NCI-H82 (cell line): ENCODE results near the gene DDX1.
A peak's percentile ranks its signal among the peaks of the same experiment; 100 is the strongest.

Source experiments
- DNase-seq: peaks from one replicate; lab custom pipeline; 2025; lab: John Stamatoyannopoulos, UW

The DDX1 gene

GRCh38 chr2:15630121-15630977, 38.7 kb downstream of the DDX1 start:
- DNase-seq: no peak

GRCh38 chr2:15630978-15631719, 39.5 kb downstream of the DDX1 start:
- no peak for DNase-seq

DNA sequence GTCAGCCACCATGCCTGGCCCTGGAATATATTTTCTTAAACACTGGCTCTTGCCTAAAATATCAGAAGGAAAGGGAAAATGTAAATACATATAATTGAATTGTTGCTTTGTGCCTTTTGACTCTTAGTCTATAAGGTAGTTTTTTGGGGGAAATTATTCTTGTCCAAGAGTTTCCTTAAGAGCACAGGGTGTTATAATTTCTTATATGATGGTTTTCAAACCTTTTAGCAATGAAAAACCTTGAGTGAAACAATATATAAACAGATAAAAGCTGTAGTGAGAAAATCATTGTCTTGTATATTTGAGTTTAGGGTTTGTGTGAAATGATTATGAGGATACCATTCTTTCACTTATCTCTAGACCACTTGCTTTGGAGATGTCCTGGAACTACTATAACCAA, 40.2 kb downstream of the DDX1 start:
- DNase-seq: no peak

DNA sequence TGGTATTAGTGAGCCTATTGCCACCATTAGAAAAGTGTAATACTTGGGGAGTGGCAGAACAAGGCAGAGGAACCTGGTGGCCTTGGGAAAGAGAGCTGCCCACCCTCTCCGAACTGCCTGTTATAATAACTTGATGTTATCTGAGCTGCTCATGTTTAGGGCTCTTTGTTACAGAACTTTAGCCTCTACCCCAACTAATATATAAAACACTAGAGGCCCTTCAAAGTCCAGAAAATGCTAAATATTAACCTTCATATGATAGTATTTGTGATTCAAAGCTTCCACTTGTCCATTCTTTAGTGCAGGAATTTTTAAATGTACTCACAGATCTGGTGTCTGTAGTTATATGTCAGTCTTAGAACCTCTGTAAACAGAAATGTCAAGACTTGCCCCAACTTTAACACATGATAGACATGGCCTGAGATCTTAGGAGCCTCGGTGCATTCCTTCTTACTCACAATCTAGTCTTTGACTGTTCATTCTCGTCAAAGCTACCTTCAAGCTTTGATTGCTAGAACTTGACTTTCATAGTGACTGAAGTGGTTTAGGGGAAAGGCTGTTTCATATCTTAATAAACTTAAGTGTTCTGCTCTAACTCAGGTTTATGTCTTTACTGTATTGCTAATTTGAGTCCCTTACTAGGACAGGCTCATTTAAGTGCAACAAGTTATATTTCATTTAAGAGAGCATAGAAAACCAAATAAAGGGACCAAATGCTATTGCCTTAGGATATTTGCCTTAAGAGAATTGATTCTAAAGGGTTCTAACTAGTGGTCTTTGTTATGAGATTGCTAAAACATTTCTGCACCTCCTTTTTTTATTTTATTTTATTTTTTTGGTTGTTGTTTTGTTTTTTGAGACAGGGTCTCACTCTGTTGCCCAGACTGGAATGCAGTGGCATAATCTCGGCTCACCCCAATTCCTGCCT, 41.6 kb downstream of the DDX1 start:
- DNase-seq: no peak

GRCh38 chr2:15633971-15634346, 42.3 kb downstream of the DDX1 start:
- no peak for DNase-seq

DNA sequence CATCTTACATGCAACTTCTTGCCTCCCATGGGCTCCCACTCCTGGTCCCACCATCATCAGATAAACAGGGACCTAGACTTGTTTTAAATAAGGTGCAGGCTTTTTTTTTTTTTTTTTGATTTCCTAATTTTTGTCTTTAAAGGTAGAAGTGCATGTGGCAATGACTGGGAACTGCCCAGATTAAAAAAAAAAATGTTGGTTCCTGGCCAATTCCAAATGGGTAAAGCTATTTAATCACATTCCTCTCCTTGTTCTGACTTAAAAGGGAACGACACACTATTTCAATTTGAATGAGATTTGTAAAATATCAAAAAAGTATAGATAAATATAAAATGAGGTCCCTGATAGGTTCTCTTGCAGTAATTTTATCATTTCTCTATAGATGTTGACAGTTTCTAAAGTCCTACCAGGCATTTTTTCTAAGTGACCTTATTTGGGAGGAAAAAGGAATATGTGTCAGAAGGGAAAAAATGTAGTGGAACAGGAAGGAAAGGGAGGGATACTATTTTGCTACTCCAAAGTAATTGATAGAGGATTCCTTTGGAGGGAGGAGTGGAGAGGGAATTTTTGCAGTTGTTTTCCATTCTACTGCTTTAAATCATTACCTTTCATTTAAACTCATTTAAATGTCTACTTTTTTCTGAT, 43.3 kb downstream of the DDX1 start:
- DNase-seq: no peak

GRCh38 chr2:15636972-15637785, 45.5 kb downstream of the DDX1 start:
- DNase-seq: peak; percentile 76

DNA sequence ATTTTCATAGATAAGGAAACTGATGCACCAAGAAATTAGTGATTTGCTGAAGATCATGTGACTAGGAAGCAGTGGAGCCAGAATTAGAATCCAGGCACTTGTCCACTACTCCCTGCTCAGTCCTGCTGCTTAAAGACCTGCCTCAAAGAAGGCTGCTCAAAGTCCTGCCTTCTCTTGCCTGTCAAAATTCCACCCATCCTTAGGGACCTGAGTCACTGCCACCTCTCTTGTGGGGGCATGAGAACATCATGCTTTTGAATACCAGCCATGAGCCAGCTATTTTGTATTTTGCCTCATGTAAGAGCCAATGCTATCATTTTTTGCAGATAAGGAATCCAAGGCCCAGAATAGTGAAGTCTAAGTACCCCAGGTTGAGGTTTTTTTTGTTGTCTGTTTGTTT, 47.1 kb downstream of the DDX1 start:
- DNase-seq: no peak

DNA sequence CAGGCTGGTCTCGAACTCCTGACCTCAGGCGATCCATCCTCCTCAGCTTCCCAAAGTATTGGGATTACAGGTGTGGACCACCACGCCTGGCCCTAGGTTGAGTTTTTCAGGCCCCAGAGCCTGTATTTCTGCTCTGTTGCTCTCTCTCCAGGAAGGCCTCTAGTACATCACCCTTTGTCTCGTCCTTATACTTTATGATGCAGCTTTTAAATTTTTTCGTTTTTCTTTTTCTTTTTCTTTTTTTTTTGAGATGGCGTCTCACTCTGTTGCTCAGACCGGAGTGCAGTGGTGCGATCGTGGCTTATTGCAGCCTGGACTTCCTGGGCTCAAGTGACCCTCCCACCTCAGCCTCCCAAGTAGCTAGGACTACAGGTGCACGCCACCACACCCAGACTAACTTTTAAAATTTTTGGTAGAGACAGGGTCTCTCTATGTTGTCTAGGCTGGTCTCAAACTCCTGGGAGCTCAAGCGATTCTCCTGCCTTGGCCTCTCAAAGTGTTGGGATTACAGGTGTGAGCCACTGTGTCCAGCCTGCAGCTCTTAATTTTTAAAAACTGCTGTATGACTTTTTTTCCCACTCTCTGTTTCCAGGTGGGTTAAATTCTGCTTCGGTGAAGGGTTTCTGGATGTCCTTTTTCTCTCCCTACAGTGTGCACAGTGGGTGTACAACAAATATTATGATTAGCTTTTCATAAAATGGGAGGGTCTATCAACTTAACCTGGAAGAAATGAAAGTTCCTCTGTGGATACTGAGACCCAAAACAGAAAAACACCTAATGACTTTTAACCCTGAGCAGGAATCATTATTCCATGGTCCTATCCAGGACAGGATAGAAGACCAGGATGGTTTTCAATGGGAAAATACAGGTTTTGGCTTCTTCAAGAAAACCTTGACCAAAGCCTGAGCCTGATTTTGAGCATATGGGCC, 47.9 kb downstream of the DDX1 start:
- no peak for DNase-seq

DNA sequence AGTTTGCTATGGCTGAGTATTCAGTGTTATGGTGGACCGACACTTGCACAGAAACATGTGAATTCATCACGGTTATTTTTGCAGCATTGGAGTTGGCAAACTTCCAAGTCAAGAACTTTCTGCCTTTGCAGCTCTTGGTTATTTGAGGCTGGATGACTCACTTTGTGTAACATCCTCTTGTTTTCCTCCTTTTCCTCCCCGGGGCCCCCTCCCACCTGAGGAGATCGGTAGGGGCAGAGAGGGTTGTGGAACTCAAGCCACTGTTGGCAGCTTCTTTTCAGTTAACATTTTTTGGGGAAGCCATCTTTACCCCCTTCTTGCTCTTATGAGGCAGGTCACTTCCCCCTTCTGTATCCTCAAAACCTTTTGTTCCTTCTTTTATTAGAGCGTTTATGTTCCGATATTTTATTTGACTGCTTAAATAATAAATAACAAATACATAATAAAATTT, 48.6 kb downstream of the DDX1 start:
- DNase-seq: no peak

DNA sequence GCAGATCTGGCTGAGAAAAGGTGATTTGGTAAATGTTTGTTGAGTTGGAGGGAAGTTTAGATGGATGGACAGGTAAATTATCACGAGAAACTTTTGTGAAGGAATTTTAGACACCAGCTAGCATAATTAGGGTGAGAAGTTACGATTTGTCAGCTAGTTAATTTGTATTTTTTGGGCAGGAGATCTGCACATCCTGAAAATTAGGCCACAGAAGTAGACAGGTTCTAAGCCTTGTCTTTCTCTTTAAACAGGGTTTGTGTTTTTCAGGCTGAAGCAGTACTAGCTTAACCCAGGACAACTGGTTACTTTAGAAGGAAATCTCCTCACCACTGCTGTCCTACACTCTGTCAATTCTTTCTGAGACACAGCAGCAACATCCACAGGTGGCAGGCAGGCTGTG, 49.1 kb downstream of the DDX1 start:
- no peak for DNase-seq

DNA sequence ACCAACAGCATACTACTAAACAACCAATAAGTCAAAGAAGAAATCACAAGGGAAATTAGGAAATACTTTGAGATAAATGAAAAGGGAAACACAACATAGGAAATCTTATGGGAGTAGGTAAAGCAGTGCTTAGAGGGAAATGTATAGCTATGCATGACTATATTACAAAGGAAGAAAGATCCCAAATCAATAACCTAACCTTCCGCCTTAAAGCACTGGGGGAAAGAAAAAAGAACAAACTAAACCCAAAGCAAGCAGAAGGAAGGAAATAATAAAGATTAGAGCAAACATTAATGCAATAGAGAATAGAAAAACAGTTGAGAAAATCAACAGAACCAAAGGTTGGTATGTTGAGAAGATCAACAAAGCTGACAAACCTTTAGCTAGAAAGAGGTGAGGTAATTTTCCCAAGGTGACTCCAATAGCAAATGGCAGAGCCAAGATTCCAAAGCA, 49.9 kb downstream of the DDX1 start:
- DNase-seq: no peak

GRCh38 chr2:15642011-15642814, 50.5 kb downstream of the DDX1 start:
- no peak for DNase-seq

DNA sequence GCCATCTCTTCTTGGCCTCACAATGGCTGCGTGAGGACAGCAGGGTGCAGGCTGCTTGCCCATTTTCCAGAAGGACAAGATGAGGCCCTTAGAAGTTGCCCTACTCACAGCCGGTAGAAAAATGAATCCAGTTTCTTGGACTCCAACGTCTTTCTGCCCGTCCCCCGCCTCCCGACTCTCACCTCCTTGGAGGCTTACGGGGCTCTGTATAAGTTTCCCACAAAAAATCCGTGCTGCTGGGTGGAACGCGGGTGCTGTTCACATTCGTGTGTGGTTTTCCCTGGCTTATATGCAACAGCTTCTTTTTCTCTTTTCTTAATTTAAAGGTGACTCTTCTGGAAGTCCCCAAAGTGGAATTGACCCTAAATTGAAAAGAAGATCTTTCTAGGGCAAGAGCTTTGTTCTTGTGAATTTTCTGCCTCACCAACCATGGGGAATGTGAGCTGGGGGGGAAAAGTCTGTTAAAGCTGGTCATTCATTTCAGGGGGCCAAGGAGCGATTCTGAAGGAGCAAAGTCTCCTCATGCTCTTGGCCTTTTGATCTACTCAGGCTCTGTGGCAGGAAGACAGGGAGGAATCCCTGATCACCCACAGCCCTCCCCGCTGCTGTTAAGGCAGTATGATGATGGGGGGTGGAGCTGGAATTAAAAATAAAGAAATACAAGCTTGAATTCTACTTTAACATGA, 51.3 kb downstream of the DDX1 start:
- no peak for DNase-seq

GRCh38 chr2:15643791-15644585, 52.3 kb downstream of the DDX1 start:
- no peak for DNase-seq

DNA sequence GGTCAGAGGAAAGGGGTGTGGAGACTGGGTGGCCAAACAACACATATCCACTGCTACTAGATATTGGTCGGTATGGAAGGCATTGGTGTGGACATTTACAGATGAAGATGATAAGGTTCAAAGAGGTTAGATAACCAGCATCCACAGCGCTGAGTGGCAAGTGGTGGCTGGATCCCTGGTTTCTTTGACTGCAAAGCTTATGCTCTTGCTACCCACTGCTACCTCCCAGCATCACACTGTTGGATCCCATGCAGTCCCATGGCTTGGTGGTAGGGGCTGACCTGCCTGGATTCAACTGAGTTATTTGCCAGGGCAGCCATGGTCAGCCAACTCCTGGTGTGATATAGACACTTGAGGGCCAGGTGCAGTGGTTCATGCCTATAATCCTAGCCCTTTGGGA, 53.6 kb downstream of the DDX1 start:
- DNase-seq: no peak

DNA sequence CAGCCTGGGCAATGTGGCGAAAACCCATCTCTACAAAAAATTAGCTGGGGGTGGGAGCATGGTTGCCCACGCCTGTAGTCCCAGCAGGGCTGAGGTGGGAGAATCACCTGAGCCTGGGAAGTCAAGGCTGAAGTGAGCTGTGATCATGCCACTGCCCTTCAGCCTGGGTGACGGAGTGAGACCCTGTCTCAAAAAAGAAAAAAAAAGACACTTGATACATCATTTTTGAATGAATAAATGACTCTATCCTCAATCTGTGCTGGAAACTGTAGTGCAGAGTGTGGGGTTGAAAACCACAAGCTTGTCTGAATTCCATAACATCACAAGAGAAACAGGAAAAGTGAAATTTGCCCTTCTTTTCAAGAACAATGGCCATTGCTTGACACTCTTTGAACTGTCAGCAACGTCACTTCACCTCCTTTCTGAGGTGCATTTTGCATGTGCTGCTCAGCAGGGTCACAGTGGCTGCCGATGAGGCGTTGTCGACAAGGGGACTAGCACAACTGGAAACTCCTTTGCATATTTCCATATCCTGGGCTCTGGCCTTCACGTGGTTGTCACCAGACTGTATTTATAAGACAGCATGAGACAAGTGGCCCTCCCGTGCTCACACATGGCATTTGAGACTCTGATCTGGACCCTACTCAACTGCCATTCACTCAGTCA, 54.2 kb downstream of the DDX1 start:
- DNase-seq: no peak
